Tibial artery (tissue), 4 donors: ENCODE measurements around the gene RERE.
A peak's percentile ranks its signal among the peaks of the same experiment; 100 is the strongest.

Experiments used
- DNase-seq, 2 donors: peaks; one replicate each; pipeline ENCODE4 v3.0.0-alpha.2; 2019
- H3K27ac ChIP-seq, 2 donors: fragments of 200-600 bp; sonication (generic) in 1 of 2; 1 replicate in 1 of 2; 2 replicates in 1 of 2; pipeline ENCODE4 v1.5.1; 2018 to 2019; ENCODE audit warnings: mild to moderate bottlenecking in 1 of 2
- H3K27me3 ChIP-seq, 2 donors: fragments of 200-600 bp; sonication (generic) in 1 of 2; one replicate each; pipeline versions ENCODE4 v1.5.1 to v1.6.0; 2016 to 2019
- H3K36me3 ChIP-seq, 3 donors: fragments of 200-600 bp; sonication (generic) in 2 of 3; one replicate each; pipeline ENCODE4 v1.5.1; 2016 to 2019; ENCODE audit warnings: mild to moderate bottlenecking in 2 of 3
- H3K4me1 ChIP-seq, 4 donors: fragments of 200-600 bp; sonication (generic) in 2 of 4; 1 replicate in 3 of 4; 2 replicates in 1 of 4; pipeline ENCODE4 v1.5.1; 2016 to 2019
- H3K4me3 ChIP-seq, 2 donors: fragments of 200-600 bp; sonication (generic) in 1 of 2; 1 replicate in 1 of 2; 2 replicates in 1 of 2; pipeline ENCODE4 v1.5.1; 2018 to 2019; ENCODE audit warnings: mild to moderate bottlenecking in 2 of 2
- H3K9me3 ChIP-seq, 3 donors: fragments of 200-600 bp; sonication (generic) in 1 of 3; one replicate each; pipeline ENCODE4 v1.5.1; 2016 to 2019
- CTCF ChIP-seq, 2 experiments: fragments of 200-600 bp in 1 of 2; fragments of 450-650 bp in 1 of 2; IDR thresholded peaks; one replicate each; pipeline ENCODE4 v1.5.1; 2017 to 2019; ENCODE audit warnings: antibody characterized with exemption in 2 of 2, mild to moderate bottlenecking in 1 of 2, moderate library complexity in 1 of 2
- intact Hi-C: fragments of 100-400 bp; cut with DNase I; formaldehyde crosslinking; loops from one replicate; pipeline ENCODE4 v1.15.0; 2023; ENCODE audit warnings: low total_unique reads

The RERE gene

GRCh38 chr1:8676813-8677212, 140.6 kb downstream of the RERE start:
- Histone ChIP-seq H3K4me3 (no peak overlapping the region), H3K9me3 (no peaks in the 10 kb centered on the region), H3K4me1 (no peaks in the 10 kb centered on the region), H3K27ac (no peak overlapping the region), H3K27me3 (no peaks in the 10 kb centered on the region), H3K36me3 (no peaks in the 10 kb centered on the region)
- no peak for DNase-seq
- intact Hi-C loops: loop anchor here (10.0 kb wide), 1 partner anchor 82 kb away; no protein-coding TSS in a partner anchor
- no peak for TF ChIP-seq CTCF (IDR thresholded peaks at IDR 0.05)

DNA sequence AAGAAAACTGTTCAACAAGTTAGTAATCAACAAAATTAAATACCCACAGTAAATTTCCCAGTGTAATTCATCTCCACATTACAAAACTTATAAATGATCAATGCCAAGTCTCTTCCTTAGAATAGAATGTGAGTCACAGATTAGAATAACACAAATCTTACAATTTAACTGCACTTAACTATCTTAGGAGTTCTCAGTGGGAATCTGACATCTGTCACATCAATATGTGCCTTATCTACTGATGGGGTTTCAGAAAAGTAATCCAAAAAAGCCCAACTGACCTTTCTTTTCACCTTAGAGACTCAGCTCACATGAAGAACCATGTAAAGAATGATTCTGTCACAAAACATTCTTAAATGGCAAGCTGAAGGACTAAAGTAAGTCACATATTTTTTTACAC, 141.4 kb downstream of the RERE start:
- H3K36me3 ChIP-seq: no peaks in the 10 kb centered on the region
- no peaks in the 10 kb centered on the region for H3K27me3 ChIP-seq
- no peak overlapping the region for H3K4me3 ChIP-seq
- intact Hi-C loops: loop anchor here (10.0 kb wide), 1 partner anchor 81 kb away; no protein-coding TSS in a partner anchor
- TF ChIP-seq CTCF (IDR thresholded peaks at IDR 0.05): no peak
- no peak for DNase-seq
- peaks cover 0 to 6% (median 1%) of the 10 kb centered on the region in 4 donors for H3K4me1 ChIP-seq
- H3K27ac ChIP-seq: no peak overlapping the region
- H3K9me3 ChIP-seq: no peaks in the 10 kb centered on the region

DNA sequence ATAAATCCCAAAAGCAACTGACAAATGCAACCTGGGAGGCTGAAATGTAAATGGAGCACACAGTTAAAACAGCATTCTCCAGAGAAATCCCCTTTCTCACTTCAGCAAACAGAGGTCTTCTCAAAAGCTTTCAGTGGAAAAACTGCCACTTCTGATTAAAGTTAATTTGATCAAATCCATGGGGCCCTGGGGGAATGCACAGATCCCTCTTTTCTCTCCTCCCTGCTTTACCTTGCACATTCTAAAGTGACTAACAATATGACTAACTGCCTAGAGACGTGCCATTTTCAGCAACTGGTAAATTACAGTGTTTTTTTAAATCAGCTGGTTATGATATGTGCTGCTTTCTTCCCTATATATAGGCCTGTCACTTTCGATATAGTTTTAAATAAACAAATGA, 142.5 kb downstream of the RERE start:
- Histone ChIP-seq H3K4me1 (peaks cover 0 to 17% (median 7%) of the 10 kb centered on the region in 4 donors), H3K27me3 (no peaks in the 10 kb centered on the region), H3K36me3 (no peaks in the 10 kb centered on the region), H3K27ac (no peak overlapping the region), H3K4me3 (no peak overlapping the region), H3K9me3 (no peaks in the 10 kb centered on the region)
- no peak for TF ChIP-seq CTCF (IDR thresholded peaks at IDR 0.05)
- intact Hi-C loops: loop anchor here (5.0 to 10.0 kb wide), 2 partner anchors 80 to 113 kb away; no protein-coding TSS in a partner anchor
- DNase-seq: no peak

GRCh38 chr1:8674481-8674880, 143.0 kb downstream of the RERE start:
- no peak overlapping the region for H3K27ac ChIP-seq
- peaks cover 0 to 22% (median 7%) of the 10 kb centered on the region in 4 donors for H3K4me1 ChIP-seq
- H3K27me3 ChIP-seq: no peaks in the 10 kb centered on the region
- no peak for DNase-seq
- H3K4me3 ChIP-seq: no peak overlapping the region
- intact Hi-C loops: loop anchor here (5.0 to 10.0 kb wide), 2 partner anchors 80 to 112 kb away; no protein-coding TSS in a partner anchor
- H3K36me3 ChIP-seq: no peaks in the 10 kb centered on the region
- no peak for TF ChIP-seq CTCF (IDR thresholded peaks at IDR 0.05)
- no peaks in the 10 kb centered on the region for H3K9me3 ChIP-seq

- Histone ChIP-seq H3K27me3 (no peaks in the 10 kb centered on the region), H3K4me3 (no peak overlapping the region), H3K4me1 (peaks cover 0 to 36% (median 14%) of the 10 kb centered on the region in 4 donors), H3K27ac (no peak overlapping the region), H3K36me3 (no peaks in the 10 kb centered on the region), H3K9me3 (no peaks in the 10 kb centered on the region)
- intact Hi-C loops: loop anchor here (5.0 to 10.0 kb wide), 2 partner anchors 77 to 109 kb away; no protein-coding TSS in a partner anchor
- DNase-seq: peak in 1 of 2 donors; percentile 33
- peak; percentile 76 to 78 for TF ChIP-seq CTCF (IDR thresholded peaks at IDR 0.05)
Observed at GRCh38 chr1:8671306-8671917, 146.0 kb downstream of the RERE start.
